B cell (primary cell): ENCODE measurements around the gene GNS. TPM values are rescaled to one million over a fixed set of nuclear protein-coding genes. Genes with fewer than 3 reads are reported as not detected.

Experiments
- ATAC-seq: fragments of 200-7000 bp; cut with Tn5 transposase; one replicate; pipeline ENCODE4 v1.10.0; 2021; ENCODE audit warnings: low read depth, mild to moderate bottlenecking, moderate number of reproducible peaks, moderate library complexity
- CTCF ChIA-PET: fragments of 350-600 bp; sonication (Branson Sonifier 250); formaldehyde crosslinking; loops from one replicate; lab custom pipeline; 2021; ENCODE audit warnings: antibody characterized with exemption, inconsistent platforms; lab: Charles Lee
- POLR2A ChIA-PET: fragments of 350-600 bp; sonication (Branson Sonifier 250); formaldehyde crosslinking; loops from one replicate; lab custom pipeline; 2021; ENCODE audit warnings: antibody characterized with exemption; lab: Charles Lee
- DNase-seq: peaks from one replicate; pipeline ENCODE4 v3.0.0; 2013
- H2AFZ ChIP-seq: 2 replicates; pipeline ENCODE4 v1.6.1; 2012; ENCODE audit warnings: mild to moderate bottlenecking, low read depth, low read length; ENCODE audit not compliant: insufficient read depth, poor library complexity, severe bottlenecking
- H3K27ac ChIP-seq, 2 donors: 1 replicate in 1 of 2; 2 replicates in 1 of 2; pipeline ENCODE4 v1.5.1; 2012 to 2013; ENCODE audit warnings: low read length in 2 of 2, mild to moderate bottlenecking in 2 of 2, moderate library complexity in 1 of 2
- H3K27me3 ChIP-seq, 4 experiments: fragments of 200-600 bp in 1 of 4; sonication (generic) in 1 of 4; replicated peaks in 1 of 4; 1 replicate in 2 of 4; 2 replicates in 2 of 4; pipeline versions ENCODE4 v1.6.1 to v1.7.0; 2013 to 2016; ENCODE audit warnings: low read length in 3 of 4, mild to moderate bottlenecking in 2 of 4, mixed read lengths in 1 of 4, moderate library complexity in 1 of 4; ENCODE audit not compliant: insufficient read depth in 4 of 4, control insufficient read depth in 3 of 4; ENCODE audit errors: control extremely low read depth in 1 of 4
- H3K36me3 ChIP-seq, 2 experiments: replicated peaks in 1 of 2; 1 replicate in 1 of 2; 2 replicates in 1 of 2; pipeline versions ENCODE4 v1.6.1 to v1.7.1; 2013; ENCODE audit warnings: low read length in 1 of 2; ENCODE audit not compliant: insufficient read depth in 2 of 2, control insufficient read depth in 1 of 2; ENCODE audit errors: control extremely low read depth in 1 of 2, extremely low read depth in 1 of 2
- H3K4me1 ChIP-seq, 2 donors: fragments of 200-600 bp in 1 of 2; sonication (generic) in 1 of 2; 1 replicate in 1 of 2; 2 replicates in 1 of 2; pipeline versions ENCODE4 v1.5.1 to v1.6.1; 2013 to 2017; ENCODE audit warnings: low read length in 2 of 2; ENCODE audit not compliant: control insufficient read depth in 2 of 2, insufficient read depth in 2 of 2
- H3K4me2 ChIP-seq: replicated peaks from 2 replicates; pipeline ENCODE3; 2012; ENCODE audit warnings: mild to moderate bottlenecking, low read depth, low read length; ENCODE audit not compliant: poor library complexity, severe bottlenecking
- H3K4me3 ChIP-seq, 5 experiments: fragments of 200-600 bp in 1 of 5; sonication (generic) in 1 of 5; 1 replicate in 3 of 5; 2 replicates in 2 of 5; pipeline versions ENCODE4 v1.5.1 to v1.7.0; 2011 to 2016; ENCODE audit warnings: low read length in 4 of 5, mild to moderate bottlenecking in 4 of 5, low read depth in 2 of 5, control low read depth in 1 of 5, moderate library complexity in 1 of 5; ENCODE audit not compliant: insufficient read depth in 1 of 5; ENCODE audit errors: control extremely low read depth in 1 of 5, extremely low read depth in 1 of 5
- H3K79me2 ChIP-seq: fragments of 200-600 bp; sonication (generic); one replicate; pipeline ENCODE4 v1.6.0; 2016; ENCODE audit warnings: low read length; ENCODE audit not compliant: control insufficient read depth, insufficient read depth
- H3K9ac ChIP-seq: fragments of 200-600 bp; sonication (generic); 2 replicates; pipeline ENCODE4 v1.6.1; 2017; ENCODE audit warnings: mild to moderate bottlenecking, low read length, moderate library complexity
- H3K9me3 ChIP-seq, 3 donors: one replicate each; pipeline versions ENCODE4 v1.6.1 to v1.7.1; 2013; ENCODE audit warnings: low read length in 2 of 3; ENCODE audit not compliant: control insufficient read depth in 2 of 3, insufficient read depth in 1 of 3; ENCODE audit errors: control extremely low read depth in 1 of 3
- H4K20me1 ChIP-seq: 2 replicates; pipeline ENCODE4 v1.6.0; 2012; ENCODE audit warnings: mild to moderate bottlenecking, low read length; ENCODE audit not compliant: insufficient read depth, control insufficient read depth, poor library complexity, severe bottlenecking
- H3K27ac Mint-ChIP-seq: one replicate; pipeline ENCODE4 v1.8.0; 2021; ENCODE audit warnings: mixed read lengths
- H3K27me3 Mint-ChIP-seq: one replicate; pipeline ENCODE4 v1.8.0; 2021; ENCODE audit warnings: mixed read lengths
- H3K4me1 Mint-ChIP-seq: one replicate; pipeline ENCODE4 v1.8.0; 2021; ENCODE audit warnings: mixed read lengths
- H3K4me3 Mint-ChIP-seq: one replicate; pipeline ENCODE4 v1.8.0; 2021; ENCODE audit warnings: mixed read lengths
- H3K9me3 Mint-ChIP-seq: one replicate; pipeline ENCODE4 v1.8.0; 2022; ENCODE audit warnings: mixed read lengths; ENCODE audit not compliant: insufficient read depth
- EZH2 ChIP-seq: IDR thresholded peaks from 2 replicates; pipeline ENCODE4 v1.6.1; 2012; ENCODE audit warnings: borderline replicate concordance, low read depth, mild to moderate bottlenecking, moderate library complexity, low read length; ENCODE audit not compliant: insufficient read depth, poor library complexity, severe bottlenecking
- WGBS: methylation state at CpG from one replicate; pipeline ENCODE4 v1.1.5; 2013; ENCODE audit warnings: missing lambda C conversion rate; ENCODE audit not compliant: insufficient coverage; 5-methylcytosine and 5-hydroxymethylcytosine counted together
- intact Hi-C: fragments of 100-400 bp; cut with micrococcal nuclease; formaldehyde crosslinking; loops from one replicate; pipeline ENCODE4 v1.10.0; 2022
- polyA plus RNA-seq: library from polyadenylated mRNA; depleted of rRNA; stranded (reverse); fragments of >200 nt; gene quantifications from 2 replicates; pipeline ENCODE4 v1.2.3, GENCODE V29; 2012
- total RNA-seq, 2 donors: library from RNA; stranded (reverse); fragments of 120-200 nt in 1 of 2; gene quantifications; 1 replicate in 1 of 2; 2 replicates in 1 of 2; pipeline versions ENCODE4 v1.2.3 to v1.2.4, GENCODE V29; 2013 to 2022
- TF ChIP-seq, protein P1 (sequence below): fragments of 200-600 bp; IDR thresholded peaks from one replicate; pipeline ENCODE4 v1.8.0; 2022; ENCODE audit warnings: antibody characterized with exemption, mild to moderate bottlenecking

Gene GNS
- total and polyA plus RNA-seq, 2 donors (not counting 1 experiment from before 2014, with no cell fraction given): 7.0 to 26.7 TPM

DNA sequence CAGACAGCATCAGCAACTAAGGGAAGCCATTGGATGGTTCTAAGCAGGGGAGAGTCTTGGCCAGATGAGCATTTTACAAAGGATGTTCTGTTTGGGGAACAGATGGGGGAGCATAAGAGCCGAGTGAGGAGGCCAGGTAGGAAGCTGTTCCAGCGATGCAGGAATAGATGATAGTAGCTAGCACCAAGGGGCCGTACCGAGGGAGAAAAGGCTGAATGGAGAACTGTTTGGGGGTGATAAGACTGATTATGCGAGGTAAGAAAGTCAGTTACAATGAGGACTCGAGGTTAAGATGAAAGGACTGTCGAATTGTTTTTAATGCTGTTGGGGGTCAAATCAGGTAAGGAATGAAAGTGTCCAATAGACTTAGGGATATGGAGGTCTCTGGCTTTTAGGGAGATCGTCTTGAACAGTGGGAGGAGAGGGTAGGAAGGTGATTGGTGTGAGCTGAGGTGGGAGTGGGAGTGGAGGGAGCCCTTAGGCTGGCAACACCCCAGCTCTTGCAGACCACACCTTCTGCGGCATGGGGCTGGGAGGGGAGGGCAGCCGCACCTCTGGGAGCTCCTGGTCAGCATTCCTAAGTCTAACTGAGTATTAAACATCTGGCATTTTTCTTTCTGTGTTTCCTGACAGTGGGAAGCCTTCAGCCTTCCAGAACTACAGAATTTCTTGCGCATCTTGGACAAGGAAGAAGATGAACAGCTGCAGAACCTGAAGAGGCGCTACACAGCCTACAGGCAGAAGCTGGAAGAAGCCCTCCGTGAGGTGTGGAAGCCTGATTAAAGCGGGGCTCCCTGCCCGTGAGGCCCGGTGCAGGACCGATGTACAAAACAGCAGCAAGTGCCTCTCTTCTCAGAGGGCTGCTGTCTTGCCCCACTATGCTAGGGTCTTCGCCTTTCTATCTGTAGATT lies 64.8 kb downstream of the GNS start:
- H3K4me1 Mint-ChIP-seq: peaks cover 21% of the 10 kb centered on the region
- peak overlapping the region in 1 of 2 donors; percentile 15 for H3K27ac ChIP-seq
- H3K9ac ChIP-seq: no peak overlapping the region
- peaks cover 0 to 13% of the 10 kb centered on the region in 2 donors for H3K4me1 ChIP-seq
- H3K27ac Mint-ChIP-seq: peak overlapping the region; percentile 57
- no peak for ATAC-seq
- 93% methylated on average over 17 of the region's 18 CpGs for WGBS
- TF ChIP-seq EZH2: no peak
- TF ChIP-seq, protein P1, sequence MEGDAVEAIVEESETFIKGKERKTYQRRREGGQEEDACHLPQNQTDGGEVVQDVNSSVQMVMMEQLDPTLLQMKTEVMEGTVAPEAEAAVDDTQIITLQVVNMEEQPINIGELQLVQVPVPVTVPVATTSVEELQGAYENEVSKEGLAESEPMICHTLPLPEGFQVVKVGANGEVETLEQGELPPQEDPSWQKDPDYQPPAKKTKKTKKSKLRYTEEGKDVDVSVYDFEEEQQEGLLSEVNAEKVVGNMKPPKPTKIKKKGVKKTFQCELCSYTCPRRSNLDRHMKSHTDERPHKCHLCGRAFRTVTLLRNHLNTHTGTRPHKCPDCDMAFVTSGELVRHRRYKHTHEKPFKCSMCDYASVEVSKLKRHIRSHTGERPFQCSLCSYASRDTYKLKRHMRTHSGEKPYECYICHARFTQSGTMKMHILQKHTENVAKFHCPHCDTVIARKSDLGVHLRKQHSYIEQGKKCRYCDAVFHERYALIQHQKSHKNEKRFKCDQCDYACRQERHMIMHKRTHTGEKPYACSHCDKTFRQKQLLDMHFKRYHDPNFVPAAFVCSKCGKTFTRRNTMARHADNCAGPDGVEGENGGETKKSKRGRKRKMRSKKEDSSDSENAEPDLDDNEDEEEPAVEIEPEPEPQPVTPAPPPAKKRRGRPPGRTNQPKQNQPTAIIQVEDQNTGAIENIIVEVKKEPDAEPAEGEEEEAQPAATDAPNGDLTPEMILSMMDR: no peak
- DNase-seq: no peak
- H4K20me1 ChIP-seq: peaks cover 15% of the 10 kb centered on the region
- CTCF ChIA-PET: interaction anchor here (1.0 to 18.0 kb wide), 8 partner anchors 14 to 150 kb away, joined by 3 to 352 read pairs (median 7); no protein-coding TSS in a partner anchor
- no peak overlapping the region for H3K4me3 ChIP-seq
- peaks cover 6 to 65% of the 10 kb centered on the region in 2 experiments for H3K36me3 ChIP-seq
- H3K9me3 ChIP-seq: no peaks in the 10 kb centered on the region
- no peak overlapping the region for H3K4me2 ChIP-seq
- intact Hi-C loops: no loop called here
- no peaks in the 10 kb centered on the region for H3K27me3 ChIP-seq
- H3K4me3 Mint-ChIP-seq: no peak overlapping the region
- peaks cover 33% of the 10 kb centered on the region for H3K79me2 ChIP-seq
- H3K27me3 Mint-ChIP-seq: no peaks in the 10 kb centered on the region
- POLR2A ChIA-PET: interaction anchor here (1.1 kb wide), 1 partner anchor 146 kb away, joined by 3 read pairs; no protein-coding TSS in a partner anchor
- no peak overlapping the region for H2AFZ ChIP-seq
- no peaks in the 10 kb centered on the region for H3K9me3 Mint-ChIP-seq
